ENCODE data around the gene FUBP1. TPM values are rescaled to one million over a fixed set of nuclear protein-coding genes. Genes with fewer than 3 reads are reported as not detected.

FUBP1 gene
- total RNA-seq, 1 experiment from 2014 or later = 271 TPM

GRCh38 chr1:77972080-77972479 is 6.8 kb downstream of the FUBP1 start:
- no peak overlapping the region for H2AFZ ChIP-seq (ENCODE audit: low read length)
- H3K9me3 ChIP-seq (ENCODE audit: control insufficient read depth, low read depth, low read length) = no peaks in the 10 kb centered on the region
- H4K8ac ChIP-seq (replicated peaks; ENCODE audit: insufficient read length, low read depth, low read length) = no peak overlapping the region
- no peak overlapping the region for H2BK20ac ChIP-seq (ENCODE audit: low read depth, low read length, poor library complexity, severe bottlenecking)
- H3T11ph ChIP-seq (ENCODE audit: low read length) = no peak overlapping the region
- H3K4me1 ChIP-seq (ENCODE audit: insufficient read depth, low read length) = no peaks in the 10 kb centered on the region; the same call in 1 of the 2 replicates
- H3K18ac ChIP-seq (ENCODE audit: insufficient read length, low read depth, low read length) = no peak overlapping the region
- no peak overlapping the region for H3K9ac ChIP-seq (ENCODE audit: extremely low read depth, insufficient read length, low read length)
- Mint-ChIP-seq H3K36me3 (ENCODE audit: insufficient read depth in 1 of 3, low read depth in 3 of 3) (peaks cover 36 to 57% (median 55%) of the 10 kb centered on the region in 3 experiments), H3K4me1 (peaks cover 32 to 39% of the 10 kb centered on the region in 2 experiments), H3K27ac (peak overlapping the region in 2 of 3 experiments; percentile 62 to 93; a peak in 4 of 7 replicates), H3K27me3 (ENCODE audit: low read depth) (no peaks in the 10 kb centered on the region), H3K9me3 (no peaks in the 10 kb centered on the region), H3K4me3 (peak overlapping the region; percentile 42 to 60; a peak in 3 of 5 replicates)
- no peak overlapping the region for H4K5ac ChIP-seq (ENCODE audit: insufficient read length, low read depth, low read length)
- H3K79me2 ChIP-seq (ENCODE audit: insufficient read depth, low read length) = peaks cover 52% of the 10 kb centered on the region; the same call in 1 of the 2 replicates
- H3K14ac ChIP-seq (ENCODE audit: insufficient read depth, low read length) = no peak overlapping the region
- no peak for DNase-seq
- no peak overlapping the region for H3K27ac ChIP-seq (ENCODE audit: insufficient read length, low read depth, low read length)
- H3K27me3 ChIP-seq (ENCODE audit: insufficient read depth, low read length) = no peaks in the 10 kb centered on the region
- H3K23me2 ChIP-seq (ENCODE audit: insufficient read length, low read depth, low read length, poor library complexity, severe bottlenecking) = peaks cover 3% of the 10 kb centered on the region
- no peak overlapping the region for H4K91ac ChIP-seq (ENCODE audit: insufficient read length, low read depth, low read length)
- H3K4me2 ChIP-seq (ENCODE audit: insufficient read depth, insufficient read length, low read length) = peak overlapping the region; percentile 32
- no peak overlapping the region for H2AK5ac ChIP-seq (ENCODE audit: insufficient read length, low read length)
- H3K79me1 ChIP-seq (ENCODE audit: insufficient read depth, low read depth, low read length, poor library complexity, severe bottlenecking) = peaks cover 3% of the 10 kb centered on the region
- H3K56ac ChIP-seq (ENCODE audit: insufficient read length, low read depth, low read length) = no peak overlapping the region
- no peak overlapping the region for H3K23ac ChIP-seq (ENCODE audit: insufficient read length, low read depth, low read length)
- no peak overlapping the region for H2BK15ac ChIP-seq (ENCODE audit: low read depth, low read length)
- H2BK12ac ChIP-seq (ENCODE audit: insufficient read length, low read depth, low read length) = no peak overlapping the region
- TF ChIP-seq CTCF (conservative IDR thresholded peaks at IDR 0.05) = no peak
- no peak overlapping the region for H2BK120ac ChIP-seq (ENCODE audit: low read depth, low read length, poor library complexity, severe bottlenecking)
- WGBS (ENCODE audit: extremely low coverage, insufficient read length, low lambda C conversion rate) = no CpG with 5 or more reads among the region's 3 CpGs
- H2BK5ac ChIP-seq (ENCODE audit: insufficient read length, low read length) = no peak overlapping the region
- H3K4ac ChIP-seq (ENCODE audit: low read depth, low read length) = no peak overlapping the region
- H4K20me1 ChIP-seq (ENCODE audit: control insufficient read depth, insufficient read depth, insufficient read length) = no peaks in the 10 kb centered on the region

Measured in H9 (cell line).